Activated CD4-positive, alpha-beta T cell treated with anti-CD3 and anti-CD28 coated beads, Interleukin-2, amount 50 U/mL, for 24 hours (primary cell): Measurements from ENCODE around the gene SLC35E1.

Experiments used
- DNase-seq, 2 donors: peaks; one replicate each; pipeline ENCODE4 v3.0.0-alpha.2; 2020; ENCODE audit warnings: low read depth in 1 of 2, low spot score in 1 of 2

The SLC35E1 gene

DNA sequence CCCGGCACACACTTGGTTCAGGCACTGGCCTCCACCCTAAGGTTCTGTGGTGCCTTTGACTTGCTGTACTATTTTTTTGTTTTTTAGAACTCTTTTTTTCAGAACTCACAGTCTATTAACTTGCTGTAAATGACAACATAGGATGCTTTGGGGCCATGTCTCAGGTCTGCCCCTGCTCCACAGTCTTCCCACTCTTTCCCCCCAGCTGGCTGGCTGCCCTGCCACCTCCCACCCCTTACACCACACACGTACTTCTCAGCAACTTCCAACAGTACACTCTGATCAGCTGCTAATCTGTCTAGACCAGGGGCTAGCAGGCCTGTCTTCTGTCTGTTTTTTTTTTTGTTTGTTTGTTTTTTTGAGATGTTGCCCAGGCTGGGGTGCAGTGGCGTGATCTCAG is 67.9 kb downstream of the SLC35E1 start:
- DNase-seq = no peak
